Neural cell (in vitro differentiated cells): ENCODE data around the gene GRM4. TPM values are rescaled to one million over a fixed set of nuclear protein-coding genes. Genes with fewer than 3 reads are reported as not detected.

Source experiments
- H2AFZ ChIP-seq: fragments of 200-600, 300-800 bp; sonication (generic), shearing (Covaris generic); 2 replicates; pipeline ENCODE4 v1.6.0; 2014; ENCODE audit warnings: low read depth, mild to moderate bottlenecking, antibody characterized with exemption, low read length, moderate library complexity
- H3F3A ChIP-seq: fragments of 200-600 bp; shearing (Covaris generic); 2 replicates; pipeline ENCODE4 v1.6.1; 2016; ENCODE audit warnings: mild to moderate bottlenecking, moderate library complexity, mixed read lengths, antibody characterized with exemption, low read length; ENCODE audit not compliant: insufficient read depth, poor library complexity, severe bottlenecking
- H3K27ac ChIP-seq: fragments of 200-600, 300-800 bp; sonication (generic), shearing (Covaris generic); 2 replicates; pipeline ENCODE4 v1.5.1; 2014; ENCODE audit warnings: mild to moderate bottlenecking, low read length, moderate library complexity
- H3K27me3 ChIP-seq: fragments of 300-800, 200-600 bp; sonication (generic), shearing (Covaris generic); 2 replicates; pipeline ENCODE4 v1.6.0; 2014; ENCODE audit warnings: mild to moderate bottlenecking, low read depth, low read length, moderate library complexity; ENCODE audit not compliant: insufficient read depth
- H3K36me3 ChIP-seq: fragments of 300-800, 200-600 bp; sonication (generic), shearing (Covaris generic); 2 replicates; pipeline ENCODE4 v1.5.1; 2014; ENCODE audit warnings: mild to moderate bottlenecking, antibody characterized with exemption, low read length, moderate library complexity; ENCODE audit not compliant: insufficient read depth
- H3K4me2 ChIP-seq: fragments of 300-800, 200-600 bp; sonication (generic), shearing (Covaris generic); 2 replicates; pipeline ENCODE4 v1.6.0; 2014; ENCODE audit warnings: mild to moderate bottlenecking, low read length
- H3K4me3 ChIP-seq: fragments of 300-800, 200-600 bp; sonication (generic), shearing (Covaris generic); 2 replicates; pipeline ENCODE4 v1.5.1; 2014; ENCODE audit warnings: mild to moderate bottlenecking, low read length, moderate library complexity
- H3K79me2 ChIP-seq: fragments of 200-600 bp; shearing (Covaris generic); replicated peaks from 2 replicates; pipeline ENCODE4 v1.6.0; 2014; ENCODE audit warnings: mild to moderate bottlenecking, low read length, moderate library complexity; ENCODE audit not compliant: insufficient read depth
- H3K9ac ChIP-seq: fragments of 300-800, 200-600 bp; sonication (generic), shearing (Covaris generic); 2 replicates; pipeline ENCODE4 v1.6.1; 2016; ENCODE audit warnings: mild to moderate bottlenecking, low read length, mixed read lengths
- H3K9me2 ChIP-seq: fragments of 200-600 bp; shearing (Covaris generic); 2 replicates; pipeline ENCODE4 v1.6.1; 2016; ENCODE audit warnings: mild to moderate bottlenecking, low read length, mixed read lengths; ENCODE audit not compliant: insufficient read depth
- H3K9me3 ChIP-seq: fragments of 200-600, 300-800 bp; sonication (generic), shearing (Covaris generic); 2 replicates; pipeline ENCODE4 v1.6.1; 2016; ENCODE audit warnings: mild to moderate bottlenecking, mixed run types, low read length, moderate library complexity, mixed read lengths
- H4K20me1 ChIP-seq: fragments of 200-600 bp; shearing (Covaris generic); 2 replicates; pipeline ENCODE4 v1.6.1; 2016; ENCODE audit warnings: mild to moderate bottlenecking, mixed run types; ENCODE audit not compliant: insufficient read depth
- EP300 ChIP-seq: fragments of 450-650 bp; conservative IDR thresholded peaks from 2 replicates; pipeline ENCODE4 v1.6.1; 2014; ENCODE audit warnings: antibody characterized with exemption, mild to moderate bottlenecking, moderate library complexity; ENCODE audit not compliant: poor library complexity, severe bottlenecking
- EZH2 ChIP-seq: fragments of 200-600, 300-800 bp; shearing (Covaris generic), sonication (generic); IDR thresholded peaks from 2 replicates; pipeline ENCODE4 v1.6.1; 2014; ENCODE audit warnings: antibody characterized with exemption, low read length, borderline replicate concordance, mild to moderate bottlenecking; ENCODE audit not compliant: insufficient read depth, poor library complexity, severe bottlenecking
- MXI1 ChIP-seq: fragments of 450-650 bp; conservative IDR thresholded peaks from 2 replicates; pipeline ENCODE4 v1.6.1; 2014; ENCODE audit warnings: antibody characterized with exemption, mild to moderate bottlenecking; ENCODE audit not compliant: poor library complexity, severe bottlenecking
- POLR2AphosphoS5 ChIP-seq: IDR thresholded peaks from 2 replicates; pipeline ENCODE4 v1.6.1; 2012
- RAD21 ChIP-seq: fragments of 450-650 bp; conservative IDR thresholded peaks from 2 replicates; pipeline ENCODE4 v1.6.1; 2014; ENCODE audit warnings: antibody characterized with exemption, mild to moderate bottlenecking, moderate library complexity
- SMC3 ChIP-seq: fragments of 450-650 bp; conservative IDR thresholded peaks from 2 replicates; pipeline ENCODE4 v1.6.1; 2014; ENCODE audit warnings: antibody characterized with exemption, mild to moderate bottlenecking, moderate library complexity; ENCODE audit not compliant: poor library complexity
- TAF1 ChIP-seq: IDR thresholded peaks from 2 replicates; pipeline ENCODE4 v1.6.1; 2012; ENCODE audit warnings: low read depth
- polyA plus RNA-seq: library from polyadenylated mRNA; depleted of rRNA; stranded (reverse); fragments of >200 nt; gene quantifications from 2 replicates; pipeline ENCODE4 v1.2.3, GENCODE V29; 2014
- TF ChIP-seq, protein P1 (sequence below): IDR thresholded peaks from 2 replicates; pipeline ENCODE4 v1.6.1; 2012; ENCODE audit warnings: borderline replicate concordance
- TF ChIP-seq, protein P2 (sequence below): fragments of 450-650 bp; IDR thresholded peaks from 2 replicates; pipeline ENCODE4 v1.5.1; 2014; ENCODE audit warnings: antibody characterized with exemption, mild to moderate bottlenecking, moderate library complexity; ENCODE audit not compliant: poor library complexity, severe bottlenecking

The GRM4 gene
- polyA plus RNA-seq, 1 donor from 2014 or later = 2.1 TPM

DNA sequence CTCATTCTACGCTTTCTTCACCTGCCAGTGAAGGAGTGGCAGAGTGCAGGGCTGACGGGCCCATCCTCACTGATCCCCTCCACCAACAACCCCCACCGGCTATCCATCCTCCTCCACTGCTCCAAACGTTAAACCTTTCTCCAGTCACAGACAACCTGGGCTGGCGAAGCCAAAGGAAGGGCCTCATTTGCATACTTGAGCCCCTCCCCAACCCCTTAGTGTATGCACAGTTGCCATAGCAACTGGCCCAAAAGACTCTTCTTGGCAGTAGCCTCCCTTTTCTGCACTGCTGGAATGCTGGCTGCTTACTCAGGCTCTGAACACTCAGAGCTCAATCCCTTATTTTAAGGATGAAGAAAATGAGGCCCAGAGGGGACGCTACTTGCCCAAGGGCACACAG lies 130.3 kb downstream of the GRM4 start:
- Histone ChIP-seq H3K4me2 (no peak overlapping the region), H3K9me3 (no peaks in the 10 kb centered on the region), H3K36me3 (no peaks in the 10 kb centered on the region), H3K9ac (no peak overlapping the region), H2AFZ (no peak overlapping the region), H3K4me3 (no peak overlapping the region), H3K27me3 (no peaks in the 10 kb centered on the region), H3K27ac (no peak overlapping the region), H4K20me1 (no peaks in the 10 kb centered on the region), H3K9me2 (no peaks in the 10 kb centered on the region), H3K79me2 (no peaks in the 10 kb centered on the region), H3F3A (no peaks in the 10 kb centered on the region)
- TF ChIP-seq POLR2AphosphoS5 (no peak), EZH2 (no peak), SMC3 (no peak), EP300 (no peak), MXI1 (no peak), TAF1 (no peak), RAD21 (no peak)
- TF ChIP-seq, protein P1, sequence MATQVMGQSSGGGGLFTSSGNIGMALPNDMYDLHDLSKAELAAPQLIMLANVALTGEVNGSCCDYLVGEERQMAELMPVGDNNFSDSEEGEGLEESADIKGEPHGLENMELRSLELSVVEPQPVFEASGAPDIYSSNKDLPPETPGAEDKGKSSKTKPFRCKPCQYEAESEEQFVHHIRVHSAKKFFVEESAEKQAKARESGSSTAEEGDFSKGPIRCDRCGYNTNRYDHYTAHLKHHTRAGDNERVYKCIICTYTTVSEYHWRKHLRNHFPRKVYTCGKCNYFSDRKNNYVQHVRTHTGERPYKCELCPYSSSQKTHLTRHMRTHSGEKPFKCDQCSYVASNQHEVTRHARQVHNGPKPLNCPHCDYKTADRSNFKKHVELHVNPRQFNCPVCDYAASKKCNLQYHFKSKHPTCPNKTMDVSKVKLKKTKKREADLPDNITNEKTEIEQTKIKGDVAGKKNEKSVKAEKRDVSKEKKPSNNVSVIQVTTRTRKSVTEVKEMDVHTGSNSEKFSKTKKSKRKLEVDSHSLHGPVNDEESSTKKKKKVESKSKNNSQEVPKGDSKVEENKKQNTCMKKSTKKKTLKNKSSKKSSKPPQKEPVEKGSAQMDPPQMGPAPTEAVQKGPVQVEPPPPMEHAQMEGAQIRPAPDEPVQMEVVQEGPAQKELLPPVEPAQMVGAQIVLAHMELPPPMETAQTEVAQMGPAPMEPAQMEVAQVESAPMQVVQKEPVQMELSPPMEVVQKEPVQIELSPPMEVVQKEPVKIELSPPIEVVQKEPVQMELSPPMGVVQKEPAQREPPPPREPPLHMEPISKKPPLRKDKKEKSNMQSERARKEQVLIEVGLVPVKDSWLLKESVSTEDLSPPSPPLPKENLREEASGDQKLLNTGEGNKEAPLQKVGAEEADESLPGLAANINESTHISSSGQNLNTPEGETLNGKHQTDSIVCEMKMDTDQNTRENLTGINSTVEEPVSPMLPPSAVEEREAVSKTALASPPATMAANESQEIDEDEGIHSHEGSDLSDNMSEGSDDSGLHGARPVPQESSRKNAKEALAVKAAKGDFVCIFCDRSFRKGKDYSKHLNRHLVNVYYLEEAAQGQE = no peak
- TF ChIP-seq, protein P2, sequence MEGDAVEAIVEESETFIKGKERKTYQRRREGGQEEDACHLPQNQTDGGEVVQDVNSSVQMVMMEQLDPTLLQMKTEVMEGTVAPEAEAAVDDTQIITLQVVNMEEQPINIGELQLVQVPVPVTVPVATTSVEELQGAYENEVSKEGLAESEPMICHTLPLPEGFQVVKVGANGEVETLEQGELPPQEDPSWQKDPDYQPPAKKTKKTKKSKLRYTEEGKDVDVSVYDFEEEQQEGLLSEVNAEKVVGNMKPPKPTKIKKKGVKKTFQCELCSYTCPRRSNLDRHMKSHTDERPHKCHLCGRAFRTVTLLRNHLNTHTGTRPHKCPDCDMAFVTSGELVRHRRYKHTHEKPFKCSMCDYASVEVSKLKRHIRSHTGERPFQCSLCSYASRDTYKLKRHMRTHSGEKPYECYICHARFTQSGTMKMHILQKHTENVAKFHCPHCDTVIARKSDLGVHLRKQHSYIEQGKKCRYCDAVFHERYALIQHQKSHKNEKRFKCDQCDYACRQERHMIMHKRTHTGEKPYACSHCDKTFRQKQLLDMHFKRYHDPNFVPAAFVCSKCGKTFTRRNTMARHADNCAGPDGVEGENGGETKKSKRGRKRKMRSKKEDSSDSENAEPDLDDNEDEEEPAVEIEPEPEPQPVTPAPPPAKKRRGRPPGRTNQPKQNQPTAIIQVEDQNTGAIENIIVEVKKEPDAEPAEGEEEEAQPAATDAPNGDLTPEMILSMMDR = no peak

DNA sequence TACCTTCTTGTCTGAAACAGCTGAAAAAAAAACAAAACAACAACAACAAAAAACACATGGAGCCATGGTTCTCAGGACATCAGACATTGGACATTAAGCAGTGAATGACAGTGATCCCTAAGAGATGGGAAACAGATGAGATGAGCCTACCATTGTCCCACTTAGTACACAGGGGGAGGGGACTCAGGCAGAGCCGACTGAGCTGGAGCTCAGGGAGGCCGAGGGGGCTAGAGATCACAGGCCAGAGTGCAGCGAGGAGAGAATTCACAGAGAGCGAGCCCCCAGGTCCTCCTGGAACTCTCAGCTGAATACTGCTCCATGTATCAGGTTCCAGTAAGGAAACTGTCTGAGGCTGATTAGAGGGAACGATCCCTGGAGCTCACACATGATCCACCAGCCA lies 134.6 kb downstream of the GRM4 start:
- Histone ChIP-seq H3K79me2 (no peaks in the 10 kb centered on the region), H3K27me3 (no peaks in the 10 kb centered on the region)

More for the DNA sequence above, 134.6 kb downstream of the GRM4 start:
- Histone ChIP-seq H2AFZ (no peak overlapping the region), H3K36me3 (no peaks in the 10 kb centered on the region), H3F3A (no peaks in the 10 kb centered on the region), H3K4me3 (no peak overlapping the region), H4K20me1 (no peaks in the 10 kb centered on the region), H3K4me2 (no peak overlapping the region), H3K9me2 (no peaks in the 10 kb centered on the region), H3K9me3 (no peaks in the 10 kb centered on the region), H3K9ac (no peak overlapping the region), H3K27ac (no peak overlapping the region)
- TF ChIP-seq, protein P2 = no peak
- no peak for TF ChIP-seq POLR2AphosphoS5
- TF ChIP-seq TAF1 = no peak
- no peak for TF ChIP-seq RAD21
- TF ChIP-seq EZH2 = no peak
- TF ChIP-seq, protein P1 = no peak
- no peak for TF ChIP-seq EP300
- TF ChIP-seq MXI1 = no peak
- TF ChIP-seq SMC3 = no peak
